NCI-H345 treated with DMSO at 0.1 percent for 48 hours (cell line): ENCODE measurements around the gene SMKR1.
A peak's percentile ranks its signal among the peaks of the same experiment; 100 is the strongest.
"Not testable (repeated sequence)": the region's sequence is repeated elsewhere in the genome, so short reads cannot be mapped to it uniquely, and the experiment has no call there.

Experiments
- DNase-seq: peaks from one replicate; lab custom pipeline; 2025; ENCODE audit not compliant: unreplicated experiment; lab: John Stamatoyannopoulos, UW

The SMKR1 gene

GRCh38 chr7:129524405-129524804, 22.1 kb downstream of the SMKR1 start:
- not testable (repeated sequence) for DNase-seq

GRCh38 chr7:129525225-129525862, 23.0 kb downstream of the SMKR1 start:
- no peak for DNase-seq

- no peak for DNase-seq
Measured at GRCh38 chr7:129529643-129530042, 27.3 kb downstream of the SMKR1 start.

- DNase-seq: no peak
Measured at GRCh38 chr7:129530795-129531391, 28.6 kb downstream of the SMKR1 start.

- DNase-seq: no peak
Measured at GRCh38 chr7:129531721-129532120, 29.4 kb downstream of the SMKR1 start.

- no peak for DNase-seq
Measured at GRCh38 chr7:129532375-129532774, 30.0 kb downstream of the SMKR1 start.

GRCh38 chr7:129534558-129535274, 32.4 kb downstream of the SMKR1 start:
- DNase-seq: not testable (repeated sequence)

- DNase-seq: no peak
Measured at GRCh38 chr7:129535896-129536295, 33.6 kb downstream of the SMKR1 start.

GRCh38 chr7:129536323-129536722, 34.0 kb downstream of the SMKR1 start:
- DNase-seq: no peak

- DNase-seq: no peak
Measured at GRCh38 chr7:129538790-129539189, 36.5 kb downstream of the SMKR1 start.

GRCh38 chr7:129540340-129540739, 38.0 kb downstream of the SMKR1 start:
- DNase-seq: no peak

GRCh38 chr7:129544700-129545099, 42.4 kb downstream of the SMKR1 start:
- DNase-seq: no peak

- no peak for DNase-seq
Measured at GRCh38 chr7:129550693-129551360, 48.5 kb downstream of the SMKR1 start.

- DNase-seq: peak; percentile 77
Measured at GRCh38 chr7:129553899-129554461, 51.6 kb downstream of the SMKR1 start.

- DNase-seq: no peak
Measured at GRCh38 chr7:129556607-129557133, 54.3 kb downstream of the SMKR1 start.

GRCh38 chr7:129557686-129558481, 55.6 kb downstream of the SMKR1 start:
- DNase-seq: no peak

- DNase-seq: no peak
Measured at GRCh38 chr7:129559564-129559963, 57.2 kb downstream of the SMKR1 start.

GRCh38 chr7:129560831-129561230, 58.5 kb downstream of the SMKR1 start:
- no peak for DNase-seq

- DNase-seq: no peak
Measured at GRCh38 chr7:129561677-129562359, 59.5 kb downstream of the SMKR1 start.
